ENCODE results near the gene CNTN4. TPM values are rescaled to one million over a fixed set of nuclear protein-coding genes. Genes with fewer than 3 reads are reported as not detected.

Gene CNTN4
- total and polyA plus RNA-seq, 4 donors: 1.2 to 3.8 (median 2.6) TPM

DNA sequence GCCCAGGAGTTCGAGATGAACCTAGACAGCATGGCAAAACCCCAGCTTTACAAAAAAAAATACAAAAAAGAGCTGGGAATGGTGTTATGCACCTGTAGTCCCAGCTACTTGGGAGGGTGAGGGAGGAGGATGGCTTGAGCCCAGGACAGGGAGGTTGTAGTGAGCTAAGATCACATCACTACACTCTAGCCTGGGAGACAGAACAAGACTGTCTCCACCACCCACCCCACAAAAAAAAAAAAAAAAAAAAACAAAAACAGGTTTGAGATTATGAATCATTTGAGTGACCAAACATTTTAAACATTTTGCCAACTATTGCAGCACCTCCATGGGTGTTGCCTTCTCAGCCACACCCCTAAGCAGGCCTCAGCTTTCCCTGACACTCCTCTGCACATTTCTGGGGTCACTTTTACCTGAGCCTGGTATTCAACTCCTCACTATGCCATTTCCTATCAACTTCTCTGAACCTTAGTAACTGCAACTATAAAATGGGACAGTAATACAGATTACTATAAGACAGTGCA, 969.8 kb downstream of the CNTN4 start:
- Histone ChIP-seq H3K27me3 (ENCODE audit: control insufficient read depth in 4 of 4, insufficient read depth in 4 of 4, low read length in 3 of 4) (peaks cover 0 to 3% (median 0%) of the 10 kb centered on the region in 4 donors), H3K27ac (ENCODE audit: low read depth in 1 of 2, low read length in 2 of 2) (no peak overlapping the region), H3K4me1 (ENCODE audit: control insufficient read depth in 4 of 4, insufficient read depth in 4 of 4, low read length in 3 of 4) (no peaks in the 10 kb centered on the region), H3K4me3 (ENCODE audit: low read depth in 1 of 3, low read length in 3 of 3) (no peak overlapping the region), H3K36me3 (ENCODE audit: control insufficient read depth in 4 of 4, insufficient read depth in 3 of 4, low read depth in 1 of 4, low read length in 3 of 4) (no peaks in the 10 kb centered on the region), H3K9me3 (ENCODE audit: control insufficient read depth in 4 of 4, low read length in 3 of 4) (no peaks in the 10 kb centered on the region), H3K9ac (ENCODE audit: low read depth in 1 of 2, low read length in 2 of 2) (no peak overlapping the region)
- no peak for TF ChIP-seq TAF1 (conservative IDR thresholded peaks at IDR 0.05)
- TF ChIP-seq RAD21 (IDR thresholded peaks at IDR 0.05): no peak
- TF ChIP-seq REST (IDR thresholded peaks at IDR 0.05): no peak
- TF ChIP-seq, protein P1, sequence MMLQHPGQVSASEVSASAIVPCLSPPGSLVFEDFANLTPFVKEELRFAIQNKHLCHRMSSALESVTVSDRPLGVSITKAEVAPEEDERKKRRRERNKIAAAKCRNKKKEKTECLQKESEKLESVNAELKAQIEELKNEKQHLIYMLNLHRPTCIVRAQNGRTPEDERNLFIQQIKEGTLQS (IDR thresholded peaks at IDR 0.05): no peak
- TF ChIP-seq NR2F2 (IDR thresholded peaks at IDR 0.05): no peak
- TF ChIP-seq SP1 (IDR thresholded peaks at IDR 0.05): no peak
- TF ChIP-seq RXRA (IDR thresholded peaks at IDR 0.05): no peak
- no peak for TF ChIP-seq CTCF (IDR thresholded peaks at IDR 0.05; ENCODE audit: low read depth, low read length, missing input control)
- no peak for TF ChIP-seq MAX (IDR thresholded peaks at IDR 0.05)
- TF ChIP-seq FOXA2 (IDR thresholded peaks at IDR 0.05): no peak
- TF ChIP-seq EGR1 (IDR thresholded peaks at IDR 0.05; ENCODE audit: low read depth in 2 of 2): no peak
- no peak for TF ChIP-seq YY1 (IDR thresholded peaks at IDR 0.05)
- TF ChIP-seq, protein P2, sequence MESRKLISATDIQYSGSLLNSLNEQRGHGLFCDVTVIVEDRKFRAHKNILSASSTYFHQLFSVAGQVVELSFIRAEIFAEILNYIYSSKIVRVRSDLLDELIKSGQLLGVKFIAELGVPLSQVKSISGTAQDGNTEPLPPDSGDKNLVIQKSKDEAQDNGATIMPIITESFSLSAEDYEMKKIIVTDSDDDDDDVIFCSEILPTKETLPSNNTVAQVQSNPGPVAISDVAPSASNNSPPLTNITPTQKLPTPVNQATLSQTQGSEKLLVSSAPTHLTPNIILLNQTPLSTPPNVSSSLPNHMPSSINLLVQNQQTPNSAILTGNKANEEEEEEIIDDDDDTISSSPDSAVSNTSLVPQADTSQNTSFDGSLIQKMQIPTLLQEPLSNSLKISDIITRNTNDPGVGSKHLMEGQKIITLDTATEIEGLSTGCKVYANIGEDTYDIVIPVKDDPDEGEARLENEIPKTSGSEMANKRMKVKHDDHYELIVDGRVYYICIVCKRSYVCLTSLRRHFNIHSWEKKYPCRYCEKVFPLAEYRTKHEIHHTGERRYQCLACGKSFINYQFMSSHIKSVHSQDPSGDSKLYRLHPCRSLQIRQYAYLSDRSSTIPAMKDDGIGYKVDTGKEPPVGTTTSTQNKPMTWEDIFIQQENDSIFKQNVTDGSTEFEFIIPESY (IDR thresholded peaks at IDR 0.05): no peak
- TF ChIP-seq HNF4A (conservative IDR thresholded peaks at IDR 0.05): no peak
- no peak for DNase-seq (ENCODE audit: low spot score)
- WGBS: 78% methylated on average over 1 of the region's 1 CpG

GRCh38 chr3:3069723-3070122, 971.1 kb downstream of the CNTN4 start:
- Histone ChIP-seq H3K27me3 (ENCODE audit: control insufficient read depth in 4 of 4, insufficient read depth in 4 of 4, low read length in 3 of 4) (peaks cover 0 to 3% (median 0%) of the 10 kb centered on the region in 4 donors), H3K27ac (ENCODE audit: low read depth in 1 of 2, low read length in 2 of 2) (no peak overlapping the region), H3K4me1 (ENCODE audit: control insufficient read depth in 4 of 4, insufficient read depth in 4 of 4, low read length in 3 of 4) (no peaks in the 10 kb centered on the region), H3K4me3 (ENCODE audit: low read depth in 1 of 3, low read length in 3 of 3) (no peak overlapping the region), H3K9ac (ENCODE audit: low read depth in 1 of 2, low read length in 2 of 2) (no peak overlapping the region), H3K9me3 (ENCODE audit: control insufficient read depth in 4 of 4, low read length in 3 of 4) (no peaks in the 10 kb centered on the region), H3K36me3 (ENCODE audit: control insufficient read depth in 4 of 4, insufficient read depth in 3 of 4, low read depth in 1 of 4, low read length in 3 of 4) (no peaks in the 10 kb centered on the region)
- 70% methylated on average over 5 of the region's 5 CpGs for WGBS
- no peak for DNase-seq (ENCODE audit: low spot score)
- TF ChIP-seq MAX (IDR thresholded peaks at IDR 0.05): no peak

Measured in liver (tissue), 9 donors.